Mesenteric fat pad (tissue), 1 donor: ENCODE measurements around the gene RRP36. TPM values are rescaled to one million over a fixed set of nuclear protein-coding genes. Genes with fewer than 3 reads are reported as not detected.

Experiments
- DNase-seq: peaks from one replicate; pipeline ENCODE4 v3.0.0-alpha.2; 2020; ENCODE audit warnings: low spot score
- total RNA-seq: library from RNA; stranded (reverse); fragmentation: NEBNext Ultra II Directional; extraction: Animal tissue kit (Norgen Biotek cat#: 25700); gene quantifications from one replicate; pipeline ENCODE4 v1.2.1, GENCODE V29; 2021
- donor health status: DM: yes; HTN: yes; CAD: no.

Gene RRP36
- total RNA-seq, 1 donor from 2014 or later: 51.9 TPM

GRCh38 chr6:43006251-43006650, 15.2 kb upstream of the RRP36 start:
- no peak for DNase-seq

DNA sequence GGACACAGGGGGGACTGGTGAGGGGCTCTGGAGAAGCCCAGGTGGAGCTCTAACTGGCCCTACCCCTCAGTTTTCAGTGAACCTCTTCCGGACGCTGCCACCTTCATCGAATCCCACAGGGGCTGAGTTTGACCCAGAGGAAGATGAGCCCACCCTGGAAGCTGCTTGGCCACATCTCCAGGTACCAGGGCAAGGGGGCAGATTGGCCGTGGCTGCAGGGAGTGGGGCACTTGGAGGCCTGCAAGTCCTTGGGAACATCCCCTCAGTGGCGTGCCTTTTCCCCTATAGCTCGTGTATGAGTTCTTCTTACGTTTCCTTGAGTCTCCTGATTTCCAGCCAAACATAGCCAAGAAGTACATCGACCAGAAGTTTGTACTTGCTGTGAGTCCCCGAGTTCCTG, 14.3 kb upstream of the RRP36 start:
- no peak for DNase-seq

- DNase-seq: no peak
These were observed 12.3 kb upstream of the RRP36 start for GRCh38 chr6:43009124-43009523.

DNA sequence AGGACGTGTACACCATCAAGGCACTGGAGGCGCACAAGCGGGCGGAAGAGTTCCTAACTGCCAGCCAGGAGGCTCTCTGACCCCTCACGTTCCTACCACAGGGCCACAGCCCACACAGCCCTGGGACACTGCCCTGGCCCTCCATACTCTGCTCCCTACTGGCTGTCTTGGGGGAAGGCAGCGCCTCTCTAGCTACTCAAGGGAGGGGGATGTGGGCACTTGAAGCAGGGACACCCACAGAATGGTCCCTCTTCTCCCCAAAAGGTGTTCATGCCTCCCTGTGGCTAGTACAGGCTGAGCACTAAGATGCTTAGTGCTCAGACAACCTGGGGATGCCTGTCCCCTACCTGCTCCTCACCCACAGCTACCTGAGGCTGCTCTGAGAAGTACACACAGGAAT, 10.2 kb upstream of the RRP36 start:
- no peak for DNase-seq

DNA sequence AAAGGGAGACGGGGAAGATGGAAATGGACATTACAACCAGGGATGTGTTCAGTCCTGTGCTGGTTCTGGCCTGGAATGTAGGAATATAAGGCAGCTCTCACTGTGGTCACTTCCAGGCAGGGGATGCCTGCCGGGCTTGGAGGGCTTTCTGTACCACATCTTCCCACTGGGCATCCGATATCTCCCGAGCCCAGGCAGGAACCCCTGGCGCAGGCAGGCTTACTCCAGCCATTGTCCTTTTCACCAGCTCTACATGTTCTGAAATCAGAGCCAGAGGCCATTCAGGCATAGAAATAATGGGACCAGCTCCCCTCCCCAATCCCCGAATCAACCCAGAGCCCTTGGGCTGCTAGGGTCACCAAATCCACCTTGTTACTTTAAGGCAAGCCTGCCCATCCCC, 9.1 kb upstream of the RRP36 start:
- DNase-seq: no peak

DNA sequence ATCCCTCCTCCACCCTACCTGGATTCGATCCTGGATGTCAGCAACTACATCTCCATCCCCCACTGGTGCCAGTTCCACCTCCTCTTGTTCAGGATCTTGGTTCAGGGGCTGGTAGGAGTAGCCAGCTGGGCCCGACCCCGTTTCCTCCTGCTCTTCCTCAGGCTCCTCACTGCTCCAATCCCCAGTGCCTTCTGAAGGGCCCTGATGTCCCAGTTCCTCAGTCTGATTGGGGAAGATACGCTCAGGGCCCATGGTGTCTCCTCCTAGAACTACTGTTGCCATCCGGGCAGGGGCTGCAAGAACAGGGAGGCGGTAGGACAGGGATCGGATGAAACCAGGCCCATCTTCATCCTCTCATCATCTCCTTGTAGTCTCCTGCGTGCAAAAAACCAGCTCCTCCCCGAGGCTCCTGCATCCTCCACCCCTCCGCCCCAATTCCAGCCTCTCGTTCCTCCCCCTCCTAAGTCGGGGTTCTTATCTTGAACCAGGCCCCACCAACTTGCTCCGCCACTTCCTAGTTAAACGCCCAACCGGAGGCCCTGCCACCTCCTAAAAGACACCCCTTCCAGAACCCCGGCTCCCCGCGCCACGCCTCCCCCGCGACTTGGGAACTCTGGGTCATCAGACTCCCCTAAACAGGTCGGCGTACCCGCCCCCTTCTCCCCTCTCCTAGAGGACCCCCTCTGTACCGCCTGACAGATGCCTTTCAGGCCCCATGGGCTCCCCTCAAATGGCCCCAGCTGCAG, 8.2 kb upstream of the RRP36 start:
- peak; percentile 91 for DNase-seq

- peak; percentile 98 for DNase-seq
These were observed 7.5 kb upstream of the RRP36 start, which contains the start of the genes KLHDC3 and MEA1 for GRCh38 chr6:43013843-43014433. Gene KLHDC3 (plus strand): TSS chr6:43014249. CDS start chr6:43017193, 2,944 bp downstream. Gene MEA1 (minus strand): TSS chr6:43013946. CDS start chr6:43013813, 133 bp downstream.

- no peak for DNase-seq
These were observed 7.0 kb upstream of the RRP36 start for GRCh38 chr6:43014434-43014909.

- DNase-seq: no peak
These were observed 5.1 kb upstream of the RRP36 start for GRCh38 chr6:43016176-43016942.

- no peak for DNase-seq
These were observed 4.5 kb upstream of the RRP36 start for GRCh38 chr6:43016943-43017334.

- no peak for DNase-seq
These were observed 2.3 kb upstream of the RRP36 start for GRCh38 chr6:43019152-43019551.

GRCh38 chr6:43020052-43020705, 1.2 kb upstream of the RRP36 start:
- DNase-seq: no peak

- DNase-seq: no peak
These were observed 576 bp upstream of the RRP36 start for GRCh38 chr6:43020847-43021246.

DNA sequence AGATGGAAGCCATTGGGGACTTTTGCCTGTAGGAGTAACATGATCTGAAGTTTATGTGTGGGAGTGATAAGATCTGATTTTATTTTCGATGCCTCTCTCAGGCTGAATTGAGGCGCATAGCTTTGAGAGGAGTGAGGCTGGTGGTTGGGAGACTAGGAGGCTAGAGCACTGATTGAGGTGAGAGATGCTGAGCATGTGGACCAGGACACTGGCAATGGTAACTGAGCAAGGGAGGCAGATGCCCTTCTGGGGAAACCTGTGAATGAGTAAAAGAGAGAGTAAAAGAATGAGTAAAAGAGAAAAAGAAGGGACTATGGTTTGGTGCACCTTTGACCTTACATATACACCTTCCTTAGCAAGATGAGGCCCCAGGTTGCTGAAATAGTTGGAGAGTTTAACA, 3.0 kb downstream of the RRP36 start:
- no peak for DNase-seq

DNA sequence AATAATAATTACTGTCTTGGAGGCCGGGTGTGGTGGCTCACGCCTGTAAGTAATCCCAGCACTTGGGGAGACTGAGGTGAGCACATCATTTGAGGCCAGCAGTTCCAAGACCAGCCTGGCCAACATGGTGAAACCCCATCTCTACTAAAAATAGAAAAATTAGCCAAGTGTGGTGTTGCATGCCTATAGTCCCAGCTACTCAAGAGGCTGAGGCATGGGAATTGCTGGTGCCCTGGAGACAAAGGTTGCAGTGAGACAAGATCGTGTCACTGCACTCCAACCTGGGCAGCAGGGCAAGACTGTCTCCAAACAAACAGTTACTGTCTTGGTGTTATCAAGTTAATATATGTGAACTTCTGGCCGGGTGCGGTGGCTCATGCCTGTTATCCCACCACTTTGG, 4.9 kb downstream of the RRP36 start:
- no peak for DNase-seq

DNA sequence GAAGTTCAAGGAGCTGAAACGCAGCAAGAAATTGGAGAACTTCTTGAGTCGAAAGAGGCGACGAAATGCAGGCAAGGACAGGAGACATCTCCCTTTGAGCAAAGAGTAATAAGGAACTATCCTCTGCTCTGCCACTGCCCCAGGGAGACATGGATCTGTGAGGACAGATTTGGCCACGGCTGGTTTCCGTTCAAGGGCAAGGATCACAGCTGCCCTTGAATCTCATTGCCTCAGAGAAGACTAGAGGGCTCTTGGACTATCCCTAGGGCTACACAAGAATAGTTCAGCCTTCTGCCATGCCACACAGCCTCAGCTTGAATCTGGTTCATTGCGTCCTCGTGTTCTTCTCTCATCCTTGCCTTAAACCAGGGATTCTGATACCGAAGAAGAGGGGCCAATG, 7.7 kb downstream of the RRP36 start:
- no peak for DNase-seq

- no peak for DNase-seq
These were observed 10.9 kb downstream of the RRP36 start for GRCh38 chr6:43032326-43032725.

- DNase-seq: no peak
These were observed 12.2 kb downstream of the RRP36 start for GRCh38 chr6:43033496-43034189.

- no peak for DNase-seq
These were observed 12.7 kb downstream of the RRP36 start for GRCh38 chr6:43034190-43034525.

GRCh38 chr6:43035495-43036194, 14.2 kb downstream of the RRP36 start:
- DNase-seq: no peak
